COLO829 (cell line): ENCODE data around the gene NRDE2.

Source experiments
- DNase-seq: peaks from one replicate; pipeline ENCODE4 v3.0.0; 2012; ENCODE audit warnings: low spot score

Gene NRDE2

DNA sequence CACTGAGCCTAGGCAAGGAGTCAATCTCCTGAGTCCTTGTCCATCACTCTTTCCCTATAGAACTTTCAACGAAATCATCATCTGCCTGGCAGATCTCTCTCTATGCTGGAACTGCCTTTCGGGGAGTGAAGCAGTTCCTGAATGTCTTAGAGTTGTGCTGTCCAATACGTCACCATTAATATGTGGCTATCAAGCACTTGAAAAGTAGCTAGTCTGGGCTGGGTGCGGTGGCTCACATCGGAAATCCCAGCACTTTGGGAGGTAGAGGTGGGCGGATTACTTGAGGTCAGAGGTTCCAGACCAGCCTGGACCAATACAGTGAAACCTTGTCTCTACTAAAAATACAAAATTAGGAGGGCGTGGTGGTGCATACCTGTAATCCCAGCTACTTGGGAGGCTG lies 35.1 kb downstream of the NRDE2 start:
- DNase-seq, result no peak

DNA sequence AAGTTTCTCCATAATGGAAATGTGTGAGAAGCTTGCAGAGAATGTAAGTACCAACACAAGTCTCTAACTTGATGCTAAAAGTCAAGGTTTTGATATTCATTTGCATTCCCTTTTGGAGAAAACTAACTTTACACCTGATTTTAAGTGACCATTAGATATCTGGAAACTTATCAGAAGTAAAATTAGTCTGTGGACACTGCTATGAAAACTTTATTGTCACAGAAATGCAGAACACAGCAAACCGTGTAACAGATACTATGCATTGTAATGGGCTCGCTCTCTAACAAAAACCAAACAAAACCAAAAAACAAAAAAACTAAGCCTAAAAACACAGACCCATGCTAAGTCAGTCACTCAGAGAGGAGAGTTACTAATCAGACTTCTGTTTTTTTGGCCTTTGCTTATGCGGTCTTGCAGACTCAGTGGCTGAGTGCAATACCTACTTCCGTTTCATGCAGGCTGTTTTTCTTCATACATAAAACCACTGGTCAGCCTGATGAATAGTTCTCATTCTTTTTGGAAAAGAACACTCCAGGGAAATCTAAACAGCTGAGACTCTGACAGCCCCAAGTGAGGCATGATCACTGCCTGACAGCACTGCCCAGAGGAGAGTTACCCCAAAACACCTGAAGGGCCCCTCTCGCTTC lies 35.7 kb downstream of the NRDE2 start:
- peak; percentile 74 for DNase-seq

DNA sequence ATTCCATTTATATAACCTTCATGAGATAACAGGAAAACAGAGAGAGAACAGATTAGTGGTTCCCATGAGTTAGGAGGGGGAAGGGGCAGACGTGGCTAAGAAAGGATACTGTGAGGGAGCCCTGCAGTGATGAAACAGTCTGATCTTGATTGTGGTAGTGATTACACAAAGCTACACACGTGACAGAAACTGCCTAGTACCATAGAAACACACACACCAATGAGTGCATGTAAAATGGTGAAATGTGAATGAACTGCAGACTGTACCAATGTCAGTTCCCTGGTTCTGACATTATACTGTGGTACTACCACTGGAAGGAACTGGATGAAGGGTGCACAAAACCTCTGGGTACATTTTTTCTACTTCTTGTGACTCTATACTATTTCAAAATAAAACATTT lies 36.9 kb downstream of the NRDE2 start:
- no peak for DNase-seq

DNA sequence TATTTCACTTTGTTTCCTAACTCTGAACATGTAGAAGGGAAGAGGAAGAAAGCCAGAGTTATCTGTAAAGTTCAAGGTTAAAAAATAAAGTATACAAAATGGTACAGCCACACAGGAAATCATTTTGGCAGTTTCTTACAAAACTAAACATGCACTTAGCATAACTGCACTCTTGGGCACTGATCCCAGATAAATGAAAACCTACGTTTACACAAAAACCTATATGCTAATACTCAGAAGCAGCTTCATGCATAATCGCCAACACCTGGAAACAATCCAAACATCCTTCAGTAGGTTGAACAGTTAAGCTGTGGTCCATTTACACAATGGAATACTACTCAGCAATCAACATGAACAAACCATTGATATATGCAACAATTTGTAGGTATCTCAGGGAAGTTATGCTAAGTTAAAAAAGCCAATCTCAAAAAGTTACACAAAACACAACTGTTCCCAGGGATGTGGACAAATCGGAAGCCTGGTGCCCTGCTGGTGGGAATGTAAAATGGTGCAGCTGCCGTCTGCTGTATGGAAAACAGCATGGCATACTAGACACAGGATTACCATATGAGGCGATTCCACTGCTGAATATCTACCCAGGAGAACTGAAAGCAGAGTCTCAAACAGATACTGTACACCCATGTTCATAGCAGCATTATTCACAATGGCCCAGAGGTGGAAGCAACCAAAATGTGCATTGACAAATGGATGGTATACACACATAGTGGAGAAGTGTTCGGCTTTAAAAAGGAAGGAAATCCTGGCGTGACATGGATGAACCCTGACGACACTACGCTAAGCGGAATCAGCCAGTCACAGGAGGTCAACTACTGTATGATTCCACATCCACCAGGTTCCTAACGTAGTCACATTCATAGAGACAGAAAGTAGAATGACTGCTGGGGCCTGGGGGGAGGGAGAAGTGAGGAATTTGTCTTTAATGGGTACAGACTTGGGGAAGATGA lies 37.7 kb downstream of the NRDE2 start:
- DNase-seq, result no peak

DNA sequence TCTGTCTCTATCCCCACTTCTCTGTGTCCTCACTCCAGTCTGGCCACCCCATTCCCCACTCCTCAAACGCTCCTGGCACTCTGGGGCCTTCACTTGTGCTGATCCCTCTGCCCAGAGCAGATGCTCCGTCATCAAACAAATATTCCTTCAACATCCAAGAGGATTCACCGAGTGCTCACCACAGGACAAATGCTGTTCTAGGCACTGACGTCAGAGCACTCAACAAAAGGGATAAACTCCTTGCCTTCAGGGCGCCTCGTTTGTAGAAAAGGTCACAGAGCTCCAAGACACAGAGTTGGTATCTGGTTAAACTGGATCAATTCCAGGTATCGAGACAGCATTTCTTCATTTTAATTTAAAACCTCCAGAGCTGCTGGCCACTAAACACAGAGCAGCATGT lies 40.0 kb downstream of the NRDE2 start:
- DNase-seq, result no peak

DNA sequence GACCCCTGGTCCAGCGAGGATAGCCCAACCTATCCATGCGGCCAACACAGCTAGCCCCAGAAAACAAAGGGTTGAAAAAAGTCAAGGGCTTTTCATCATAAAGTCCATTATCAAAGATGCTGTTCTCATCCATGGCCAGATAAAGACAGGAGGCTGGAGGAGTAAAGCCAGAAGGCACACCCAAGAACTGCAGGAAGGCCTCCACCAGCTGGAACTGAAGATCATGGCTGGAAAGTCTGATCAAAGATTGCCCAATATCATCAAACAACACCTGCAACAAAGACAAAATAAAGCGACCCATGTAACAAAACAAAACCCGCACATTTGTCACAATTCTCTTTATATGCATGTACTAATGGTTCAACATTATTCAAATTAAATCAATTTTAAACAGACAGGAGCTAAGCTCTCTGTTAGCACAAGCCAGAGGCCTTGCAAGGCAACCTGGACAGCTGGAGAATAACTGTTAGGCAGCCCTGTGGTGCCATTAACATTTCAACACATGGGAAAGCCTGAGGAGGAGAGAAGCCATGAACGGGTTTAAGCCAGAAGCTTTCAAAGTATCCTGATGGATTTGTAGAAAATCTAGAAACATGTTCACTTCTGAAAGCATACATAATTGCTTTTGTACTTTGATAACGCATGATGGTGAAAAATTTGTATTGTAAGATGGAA lies 41.3 kb downstream of the NRDE2 start:
- DNase-seq, result no peak

DNA sequence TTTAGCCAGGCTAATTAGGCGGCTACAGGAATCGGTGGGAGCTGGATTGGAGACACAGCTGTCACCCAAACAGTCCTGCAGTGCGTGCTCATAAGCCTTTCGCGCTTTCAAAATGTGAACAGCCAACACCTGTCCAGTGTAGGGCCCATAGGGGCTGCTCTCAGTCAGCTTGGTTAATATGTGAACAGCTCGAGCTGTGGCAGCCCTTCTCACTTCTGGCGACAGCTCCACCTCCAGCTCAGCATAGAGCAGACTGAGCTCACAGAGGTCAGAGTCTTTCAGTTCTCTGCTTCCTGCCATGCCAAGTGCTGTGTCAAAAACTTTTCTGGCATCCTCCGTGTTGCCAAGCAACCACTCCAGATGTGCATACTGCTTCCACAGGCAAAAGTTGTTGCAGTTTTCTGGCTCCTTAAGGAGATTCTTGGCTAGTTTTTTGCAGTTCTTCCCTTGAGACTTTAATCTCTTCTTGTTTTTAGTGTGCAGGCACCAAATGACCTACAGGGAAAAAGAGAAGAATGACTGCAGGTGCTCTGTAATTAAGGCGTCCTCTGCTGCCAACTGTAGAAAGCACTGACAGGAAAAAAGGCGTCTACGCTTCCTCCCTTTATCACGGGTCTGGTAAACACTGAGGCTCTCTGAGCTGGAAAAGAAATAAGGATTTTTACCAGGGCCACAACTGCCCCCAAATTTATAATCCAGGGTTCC lies 42.9 kb downstream of the NRDE2 start:
- no peak for DNase-seq

DNA sequence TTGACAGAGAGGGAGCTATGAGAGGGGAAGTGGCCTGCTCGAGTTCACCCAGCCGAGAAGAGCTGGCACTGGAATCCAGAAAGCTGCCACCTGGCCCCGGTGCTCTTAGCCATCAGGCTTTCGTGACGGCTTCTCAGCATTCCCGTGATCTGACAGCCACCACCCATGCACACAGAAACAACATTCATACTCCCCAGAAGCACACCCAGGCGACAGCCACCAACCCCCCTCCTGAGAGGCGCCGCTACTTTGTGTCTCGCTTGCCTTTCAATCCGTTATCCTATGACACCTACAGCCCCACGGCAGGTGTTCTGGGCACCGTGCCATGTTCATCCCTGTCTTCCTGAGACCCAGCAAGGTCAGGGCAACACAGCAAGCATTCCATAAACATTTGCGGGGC lies 44.0 kb downstream of the NRDE2 start:
- no peak for DNase-seq

DNA sequence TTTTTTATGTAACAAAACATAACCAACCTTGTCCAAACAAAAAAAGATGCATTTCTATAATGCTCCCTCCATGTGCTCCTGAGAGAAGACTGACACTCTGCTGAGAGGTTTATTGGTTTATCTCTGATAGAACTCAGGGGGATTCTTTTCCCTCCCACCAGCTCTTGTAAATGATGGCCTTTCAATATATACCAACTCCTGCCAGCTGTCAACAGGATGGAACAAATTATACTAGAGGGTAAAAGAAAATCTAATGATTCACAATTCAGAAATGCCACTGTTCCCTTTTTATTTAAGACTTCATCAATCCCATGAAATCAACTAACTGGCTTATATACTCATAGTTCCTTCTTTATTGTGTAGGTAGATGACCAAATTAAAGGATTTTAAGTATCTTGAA lies 50.0 kb downstream of the NRDE2 start:
- no peak for DNase-seq

DNA sequence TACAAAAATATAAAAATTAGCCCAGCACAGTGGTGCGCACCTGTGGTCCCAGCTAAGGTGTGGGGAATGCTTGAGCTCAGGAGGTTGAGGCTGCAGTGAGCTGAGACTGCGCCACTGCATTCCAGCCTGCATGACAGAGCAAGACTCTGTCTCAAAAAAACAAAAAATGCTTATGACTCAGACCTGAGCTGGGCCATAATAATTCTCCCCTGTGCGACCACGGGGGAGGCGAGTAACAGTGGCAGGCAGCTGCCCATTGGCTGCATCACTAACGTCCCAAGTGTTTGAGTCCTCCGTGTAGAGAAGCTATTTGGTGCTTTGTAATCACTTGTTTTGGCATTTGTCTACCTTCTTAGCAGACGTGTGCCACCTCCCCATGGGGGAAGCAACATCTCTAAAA lies 50.5 kb downstream of the NRDE2 start:
- no peak for DNase-seq

DNA sequence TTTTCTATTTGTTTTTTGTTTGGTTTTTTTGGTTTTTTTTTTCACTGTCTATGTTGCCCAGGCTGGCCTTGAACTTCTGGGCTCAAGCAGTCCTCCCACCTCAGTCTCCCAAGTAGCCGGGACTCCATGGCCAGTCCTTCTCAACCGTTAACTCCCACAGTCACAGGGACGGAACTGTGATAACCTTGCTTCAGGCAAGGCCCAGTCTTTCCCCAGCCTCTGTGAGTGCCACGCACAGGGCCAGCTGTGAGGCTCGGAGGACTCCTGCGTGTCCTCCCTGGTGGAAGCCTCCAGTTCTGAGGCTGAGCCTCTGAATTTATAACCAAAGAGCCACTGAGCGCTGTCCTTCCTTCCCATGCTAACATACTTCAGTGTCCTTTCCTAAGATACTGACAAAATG lies 51.6 kb downstream of the NRDE2 start:
- no peak for DNase-seq

DNA sequence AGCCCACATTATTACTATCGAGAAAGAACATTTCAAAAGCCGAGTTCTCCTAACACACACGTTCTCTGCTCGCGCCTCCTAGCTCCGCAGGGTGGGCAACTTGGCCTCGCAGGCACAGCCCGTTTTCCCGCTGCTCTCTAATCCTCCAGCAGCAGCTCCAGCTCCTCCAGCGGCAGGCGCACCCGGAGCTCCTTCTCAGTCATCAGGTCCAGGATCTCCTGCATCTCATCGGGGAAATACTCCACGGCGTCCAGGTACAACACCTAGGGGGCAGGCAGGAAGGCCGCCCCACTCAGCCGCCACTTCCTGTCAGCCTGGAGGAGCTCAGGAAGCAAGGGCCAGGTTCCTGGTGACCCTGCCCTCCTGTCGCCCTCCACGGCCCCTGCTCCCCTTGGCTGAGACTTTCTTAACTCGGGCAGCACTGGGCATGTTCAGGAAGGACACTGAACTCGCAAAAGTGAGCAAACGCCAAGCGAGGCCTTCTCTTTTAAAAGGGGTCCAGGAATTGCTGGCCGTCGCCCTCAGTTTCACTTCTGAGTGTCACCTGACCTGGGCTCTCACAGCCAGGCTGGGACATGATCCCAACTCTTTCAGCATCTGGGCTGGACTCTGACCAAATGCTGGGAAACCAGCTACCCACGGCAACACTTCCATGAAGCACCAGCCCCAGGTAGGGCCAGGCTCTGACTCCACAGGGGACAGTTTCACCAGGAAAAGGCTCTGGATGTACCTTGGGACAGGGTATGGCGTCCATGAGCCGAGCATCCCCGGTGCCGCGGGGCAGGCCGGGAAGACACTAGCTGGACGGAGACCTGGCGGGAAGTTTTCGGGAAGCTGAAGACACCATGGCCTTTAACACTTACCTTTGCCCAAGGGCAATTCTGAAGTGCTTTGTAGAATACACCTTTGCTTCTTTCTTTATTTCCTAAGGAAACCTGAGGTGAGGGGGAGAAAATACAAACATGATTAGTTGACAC lies 53.3 kb downstream of the NRDE2 start:
- no peak for DNase-seq

DNA sequence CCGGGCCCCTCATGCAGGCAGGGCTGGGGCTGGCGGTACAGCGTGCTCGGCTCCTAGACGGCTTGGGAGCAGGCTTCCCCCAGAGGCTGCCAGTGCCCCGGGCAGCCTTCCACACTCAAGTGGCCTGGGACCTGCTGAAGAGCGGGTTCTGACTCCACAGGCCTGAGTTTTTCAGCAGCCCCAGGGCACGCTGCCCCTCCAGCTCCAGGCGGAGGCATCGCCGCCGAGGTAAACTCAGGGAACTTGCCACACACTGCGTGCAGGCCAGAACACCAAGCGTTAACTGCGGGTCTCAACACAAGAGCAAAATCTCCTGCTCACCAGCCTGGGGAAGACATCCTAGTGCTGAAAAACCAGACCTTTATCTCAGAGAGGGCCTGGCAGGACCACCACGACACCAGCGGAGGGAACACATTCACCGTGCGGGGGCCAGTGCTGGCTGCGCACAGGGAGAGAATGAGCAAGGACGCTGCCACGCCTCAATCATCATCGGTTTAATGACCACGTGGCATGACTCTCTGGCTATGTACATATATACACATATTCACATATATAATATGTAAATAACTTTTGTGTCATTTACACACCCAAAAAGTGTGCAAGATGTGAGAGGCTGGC lies 54.1 kb downstream of the NRDE2 start:
- DNase-seq, result no peak

DNA sequence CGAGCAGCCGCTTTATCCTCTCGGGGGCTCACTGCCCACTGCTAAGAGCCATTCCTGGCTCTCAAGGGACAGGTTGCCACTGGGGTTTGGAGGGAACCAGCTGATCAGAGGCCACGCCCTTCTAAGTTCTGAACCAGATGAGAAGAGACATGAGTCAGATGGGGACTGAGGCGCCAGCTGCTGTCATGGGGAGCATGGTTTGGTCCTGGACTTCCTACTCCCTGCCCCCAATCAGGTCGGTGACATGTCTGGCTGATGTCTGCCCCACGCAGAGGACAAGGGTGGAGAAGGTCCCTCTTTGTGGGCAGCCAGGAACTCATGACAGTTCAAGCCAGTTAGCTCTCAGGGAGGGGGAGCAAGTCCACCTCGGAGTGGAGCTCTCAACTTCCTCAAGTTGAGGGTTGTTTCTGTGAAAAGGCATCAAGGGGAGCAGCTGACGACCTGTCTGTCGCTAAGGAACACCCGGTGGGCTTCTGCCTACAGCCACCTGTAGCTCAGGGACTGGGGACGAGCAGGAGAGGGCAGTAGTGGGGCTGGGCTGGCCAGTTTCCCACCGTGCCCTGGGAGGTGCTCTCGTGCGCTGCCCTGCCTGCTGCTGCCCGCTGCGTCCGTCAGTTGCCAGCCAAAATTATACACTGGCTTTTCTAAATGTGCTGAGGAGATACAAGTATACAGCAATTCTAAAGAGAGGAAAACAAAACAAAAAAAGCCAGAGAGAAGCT lies 54.9 kb downstream of the NRDE2 start:
- DNase-seq, result no peak

DNA sequence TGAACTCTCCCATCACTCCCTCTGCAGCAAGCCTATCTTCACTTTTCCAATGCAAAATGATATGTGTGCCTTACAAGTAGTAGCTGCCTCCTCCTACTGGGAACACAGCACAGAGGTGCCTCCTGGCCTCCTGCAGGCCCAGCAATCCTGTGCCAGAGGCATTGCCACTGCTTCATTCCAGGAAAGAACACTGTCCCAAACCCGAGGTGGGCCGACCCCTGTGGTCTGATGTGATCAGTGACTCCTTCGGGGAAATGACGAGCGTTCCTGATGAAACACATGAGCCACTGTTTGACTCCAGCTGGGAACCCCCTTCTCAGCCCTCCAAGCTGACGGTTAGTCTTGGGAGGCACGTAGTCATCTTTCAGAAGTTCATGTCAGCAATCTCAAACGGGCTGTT lies 55.9 kb downstream of the NRDE2 start:
- DNase-seq, result no peak

DNA sequence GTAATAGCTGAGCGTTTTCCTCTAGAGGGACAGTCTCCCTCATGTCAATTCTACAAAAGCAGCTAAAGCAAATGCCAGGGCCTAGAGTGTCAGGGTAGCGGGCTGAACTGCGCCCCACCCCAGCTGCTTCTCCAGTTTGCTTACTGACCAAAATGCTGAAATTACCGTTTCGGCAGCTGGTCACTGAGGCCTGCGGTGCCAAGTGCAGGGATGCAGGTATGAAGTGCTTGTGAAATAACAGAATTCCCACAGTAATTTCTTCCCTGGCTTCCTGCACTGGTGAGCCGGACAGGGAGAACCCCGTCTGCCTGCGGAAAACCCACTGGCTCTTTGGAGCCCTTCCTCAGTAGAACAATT lies 56.3 kb downstream of the NRDE2 start:
- no peak for DNase-seq

DNA sequence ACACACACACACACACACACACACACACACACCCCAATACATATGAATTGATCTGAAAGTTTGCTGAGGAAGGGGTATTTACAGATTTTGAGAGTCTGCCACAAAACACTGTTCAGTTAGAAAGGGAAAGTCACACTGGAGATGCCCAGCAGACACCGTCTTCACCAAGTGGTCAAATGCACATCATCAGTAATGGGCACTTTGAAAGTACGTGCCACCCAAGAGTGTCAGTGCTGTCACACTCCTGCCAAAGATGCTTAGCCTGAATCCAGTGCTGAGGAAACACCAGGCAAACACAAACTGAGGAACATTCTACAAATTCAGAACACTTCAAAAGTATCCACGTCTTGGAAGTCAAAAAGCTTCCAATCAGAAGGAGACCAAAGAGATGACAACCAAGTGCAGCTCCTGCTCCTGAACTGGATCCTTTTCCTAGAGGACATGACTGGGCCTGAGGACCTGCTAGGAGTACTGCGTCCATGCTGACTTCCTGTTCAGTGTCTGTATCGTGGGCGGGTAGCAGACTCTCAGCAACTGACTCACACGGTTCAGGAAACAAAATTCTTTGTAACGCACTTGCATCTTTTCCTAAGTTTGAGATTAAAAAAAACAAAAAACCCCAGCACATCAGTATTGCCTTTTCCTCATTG lies 56.8 kb downstream of the NRDE2 start:
- peak; percentile 26 for DNase-seq

DNA sequence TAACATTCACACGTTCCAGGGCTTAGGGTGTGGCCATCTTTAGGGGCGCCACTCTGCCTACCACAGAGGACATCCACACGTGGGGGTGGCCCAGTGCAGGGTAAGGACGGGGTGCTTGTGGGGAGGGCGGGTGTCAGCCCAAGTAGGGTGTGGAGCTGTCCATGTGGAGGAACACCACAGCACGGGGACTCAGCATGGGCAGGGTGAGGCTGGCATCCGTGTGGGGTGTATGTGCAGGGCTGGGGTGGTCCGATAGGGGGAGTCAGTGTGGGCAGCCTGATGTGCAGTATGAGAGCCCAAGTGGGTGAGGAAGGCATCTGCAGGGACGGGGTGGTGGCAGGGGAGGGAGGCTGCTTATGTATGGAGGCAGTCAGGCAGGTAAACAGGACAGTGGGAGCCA lies 57.7 kb downstream of the NRDE2 start:
- no peak for DNase-seq

DNA sequence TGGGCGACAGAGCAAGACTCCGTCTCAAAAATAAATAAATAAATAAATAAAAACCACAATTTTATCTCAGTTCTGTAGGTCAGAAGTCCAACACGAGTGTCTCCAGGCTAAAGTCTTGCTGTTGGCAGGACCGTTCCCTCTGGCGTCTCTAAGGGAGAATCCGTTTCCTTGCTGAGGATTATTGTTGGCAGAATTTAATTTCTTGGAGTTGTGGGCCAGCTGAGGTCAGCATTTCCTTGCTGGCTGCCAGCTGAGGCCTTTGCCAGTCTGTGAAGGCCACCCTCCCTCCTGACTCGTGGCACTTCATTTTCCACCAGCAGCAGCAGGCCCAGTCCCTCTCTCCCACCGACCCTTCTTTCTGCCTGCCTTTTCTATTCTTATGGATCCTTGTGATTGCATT lies 58.2 kb downstream of the NRDE2 start:
- DNase-seq, result no peak

DNA sequence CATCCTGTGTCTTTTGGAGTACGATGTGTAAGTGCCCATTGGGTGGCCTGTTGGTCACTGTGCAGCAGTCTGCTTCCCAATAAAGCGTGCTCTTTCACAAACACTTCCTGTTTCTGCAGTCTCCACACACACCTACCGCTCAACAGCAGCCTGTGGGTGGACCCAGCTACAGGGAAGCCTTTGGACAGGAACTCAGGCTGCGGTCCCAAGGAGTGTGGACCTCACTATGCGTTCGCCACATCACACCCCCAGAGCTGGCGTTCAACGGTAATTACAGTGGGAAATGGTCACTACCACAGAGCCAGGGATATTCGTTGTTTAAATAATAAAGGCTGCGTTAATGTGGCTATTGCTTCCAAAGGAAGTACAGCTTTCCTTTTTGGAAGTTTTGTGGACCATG lies 59.2 kb downstream of the NRDE2 start:
- no peak for DNase-seq
